PC-9 (cell line): ENCODE measurements around the gene DCD. TPM values are rescaled to one million over a fixed set of nuclear protein-coding genes. Genes with fewer than 3 reads are reported as not detected.

Experiments
- BruUV-seq: library from RNA; stranded (reverse); fragments of 400-500 nt; replicated peaks from 2 replicates; lab custom pipeline; 2021; lab: Mats Ljungman, UMichigan
- CTCF ChIA-PET: fragments of 300-600 bp; sonication (Branson Sonifier 250); formaldehyde crosslinking; loops from one replicate; lab custom pipeline; 2022; ENCODE audit warnings: antibody characterized with exemption; lab: Charles Lee
- POLR2A ChIA-PET: fragments of 300-600 bp; sonication (Branson Sonifier 250); formaldehyde crosslinking; loops from one replicate; lab custom pipeline; 2022; ENCODE audit warnings: antibody characterized with exemption; ENCODE audit not compliant: unreplicated experiment; lab: Charles Lee
- DNase-seq, 2 experiments: peaks; one replicate each; pipeline versions ENCODE4 v3.0.0 to v3.0.0-alpha.2; 2015 to 2022; ENCODE audit warnings: mixed read lengths in 1 of 2
- H2AFZ ChIP-seq: fragments of 200-600 bp; sonication (generic); 2 replicates; pipeline ENCODE4 v1.8.1; 2017; ENCODE audit warnings: antibody characterized with exemption
- H3F3A ChIP-seq: fragments of 200-600 bp; sonication (generic); 2 replicates; pipeline ENCODE4 v1.8.1; 2017; ENCODE audit warnings: antibody characterized with exemption, mild to moderate bottlenecking, low read depth; ENCODE audit not compliant: insufficient read depth
- H3K27ac ChIP-seq: fragments of 200-600 bp; sonication (generic); 2 replicates; pipeline ENCODE4 v1.6.1; 2016; ENCODE audit warnings: mixed run types
- H3K27me3 ChIP-seq: fragments of 200-600 bp; sonication (generic); 2 replicates; pipeline ENCODE4 v1.6.1; 2016; ENCODE audit warnings: low read depth, mixed run types; ENCODE audit not compliant: insufficient read depth
- H3K36me3 ChIP-seq: fragments of 200-600 bp; sonication (generic); 2 replicates; pipeline ENCODE4 v1.6.1; 2016; ENCODE audit warnings: low read depth, mixed run types
- H3K4me1 ChIP-seq: fragments of 200-600 bp; sonication (generic); replicated peaks from 2 replicates; pipeline ENCODE4 v1.6.1; 2016; ENCODE audit warnings: mixed run types; ENCODE audit not compliant: insufficient read depth
- H3K4me2 ChIP-seq: fragments of 200-600 bp; sonication (generic); 2 replicates; pipeline ENCODE4 v1.6.1; 2017; ENCODE audit warnings: mixed run types
- H3K4me3 ChIP-seq: fragments of 200-600 bp; sonication (generic); 2 replicates; pipeline ENCODE4 v1.6.1; 2016; ENCODE audit warnings: mixed run types
- H3K79me2 ChIP-seq: fragments of 200-600 bp; sonication (generic); 2 replicates; pipeline ENCODE4 v1.6.1; 2017; ENCODE audit warnings: low read depth, mixed run types
- H3K9me2 ChIP-seq: fragments of 200-600 bp; sonication (generic); 2 replicates; pipeline ENCODE4 v1.8.1; 2017; ENCODE audit warnings: mild to moderate bottlenecking; ENCODE audit not compliant: insufficient read depth
- H3K9me3 ChIP-seq: fragments of 200-600 bp; sonication (generic); 2 replicates; pipeline ENCODE4 v1.8.1; 2016; ENCODE audit warnings: low read depth; ENCODE audit not compliant: insufficient read depth
- H4K20me1 ChIP-seq: fragments of 200-600 bp; sonication (generic); 2 replicates; pipeline ENCODE4 v1.8.1; 2017; ENCODE audit not compliant: insufficient read depth
- EZH2 ChIP-seq: fragments of 200-600 bp; sonication (generic); IDR thresholded peaks from 2 replicates; pipeline ENCODE4 v1.8.0; 2017; ENCODE audit warnings: antibody characterized with exemption, low read depth
- intact Hi-C: fragments of 100-400 bp; cut with micrococcal nuclease; formaldehyde crosslinking; loops from one replicate; pipeline ENCODE4 v1.10.0; 2022; ENCODE audit not compliant: unreplicated experiment
- total RNA-seq: library from RNA; stranded (reverse); gene quantifications from 2 replicates; pipeline ENCODE4 v1.2.3, GENCODE V29; 2021
- TF ChIP-seq, protein P1 (sequence below): fragments of 200-600 bp; sonication (generic); conservative IDR thresholded peaks from 2 replicates; pipeline ENCODE4 v1.6.1; 2017; ENCODE audit warnings: mixed run types, antibody characterized with exemption, mild to moderate bottlenecking, moderate library complexity

Gene DCD
- total RNA-seq, 1 experiment from 2014 or later: not detected

DNA sequence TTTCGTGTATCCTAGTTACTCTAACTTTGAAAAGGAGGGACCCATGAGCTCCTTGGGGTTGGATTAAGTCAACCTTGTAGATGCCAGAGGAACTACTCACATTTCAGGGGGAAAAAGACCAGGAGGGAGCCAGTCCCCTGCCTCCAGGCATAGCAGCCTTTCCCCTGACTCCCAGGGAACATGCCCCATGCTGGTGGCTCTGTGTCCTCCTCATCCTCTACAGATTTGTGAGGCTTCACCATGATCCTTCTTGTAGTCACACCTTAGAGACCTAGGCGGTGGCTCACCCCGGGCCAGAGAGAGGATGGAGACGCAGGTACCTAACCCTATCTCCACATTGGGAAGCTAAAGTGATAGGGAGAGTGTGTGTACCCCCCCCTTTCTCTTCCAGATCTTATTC, 43.7 kb downstream of the DCD start:
- Histone ChIP-seq H2AFZ (no peak overlapping the region), H3K4me1 (no peaks in the 10 kb centered on the region), H3K4me3 (no peak overlapping the region), H3K27ac (no peak overlapping the region), H3K79me2 (no peaks in the 10 kb centered on the region), H4K20me1 (no peaks in the 10 kb centered on the region), H3K36me3 (no peaks in the 10 kb centered on the region), H3K9me3 (no peaks in the 10 kb centered on the region), H3K9me2 (no peaks in the 10 kb centered on the region), H3K27me3 (peaks cover 14% of the 10 kb centered on the region), H3K4me2 (no peak overlapping the region), H3F3A (no peaks in the 10 kb centered on the region)
- TF ChIP-seq EZH2: no peak
- TF ChIP-seq, protein P1, sequence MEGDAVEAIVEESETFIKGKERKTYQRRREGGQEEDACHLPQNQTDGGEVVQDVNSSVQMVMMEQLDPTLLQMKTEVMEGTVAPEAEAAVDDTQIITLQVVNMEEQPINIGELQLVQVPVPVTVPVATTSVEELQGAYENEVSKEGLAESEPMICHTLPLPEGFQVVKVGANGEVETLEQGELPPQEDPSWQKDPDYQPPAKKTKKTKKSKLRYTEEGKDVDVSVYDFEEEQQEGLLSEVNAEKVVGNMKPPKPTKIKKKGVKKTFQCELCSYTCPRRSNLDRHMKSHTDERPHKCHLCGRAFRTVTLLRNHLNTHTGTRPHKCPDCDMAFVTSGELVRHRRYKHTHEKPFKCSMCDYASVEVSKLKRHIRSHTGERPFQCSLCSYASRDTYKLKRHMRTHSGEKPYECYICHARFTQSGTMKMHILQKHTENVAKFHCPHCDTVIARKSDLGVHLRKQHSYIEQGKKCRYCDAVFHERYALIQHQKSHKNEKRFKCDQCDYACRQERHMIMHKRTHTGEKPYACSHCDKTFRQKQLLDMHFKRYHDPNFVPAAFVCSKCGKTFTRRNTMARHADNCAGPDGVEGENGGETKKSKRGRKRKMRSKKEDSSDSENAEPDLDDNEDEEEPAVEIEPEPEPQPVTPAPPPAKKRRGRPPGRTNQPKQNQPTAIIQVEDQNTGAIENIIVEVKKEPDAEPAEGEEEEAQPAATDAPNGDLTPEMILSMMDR: no peak
- no TSS peak for BruUV-seq
- CTCF ChIA-PET: interaction anchor here (0.8 kb wide), 1 partner anchor 75 kb away, joined by 3 read pairs; no protein-coding TSS in a partner anchor
- no peak for DNase-seq
- intact Hi-C loops: loop anchor here (10.0 kb wide), 1 partner anchor 350 kb away; no protein-coding TSS in a partner anchor
- POLR2A ChIA-PET: no interaction called here

DNA sequence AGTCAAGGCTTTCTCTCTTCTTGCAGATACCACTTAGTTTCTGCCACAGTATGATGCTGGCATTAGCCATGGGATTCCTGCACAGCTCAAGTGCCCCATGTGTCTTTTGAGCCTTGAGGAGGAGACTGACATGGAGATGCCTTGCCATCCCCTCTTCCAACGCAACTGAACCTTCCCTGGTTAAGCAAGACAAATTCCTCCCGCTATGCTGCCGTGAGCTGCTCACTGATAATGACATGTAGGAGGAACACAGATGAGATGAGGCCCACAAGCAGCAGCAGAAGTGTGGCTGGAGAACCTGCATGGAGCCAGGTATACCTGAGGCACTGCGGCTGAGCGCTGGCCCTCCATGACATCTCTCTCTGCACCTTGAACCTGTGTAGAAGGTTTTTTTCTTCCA, 44.3 kb downstream of the DCD start:
- H3K27ac ChIP-seq: no peak overlapping the region
- H3K9me3 ChIP-seq: no peaks in the 10 kb centered on the region
- no peak for DNase-seq
- no peak overlapping the region for H3K4me3 ChIP-seq
- intact Hi-C loops: loop anchor here (10.0 kb wide), 1 partner anchor 351 kb away; no protein-coding TSS in a partner anchor
- H2AFZ ChIP-seq: no peak overlapping the region
- ChIA-PET CTCF (no interaction called here), POLR2A (no interaction called here)
- no peaks in the 10 kb centered on the region for H3K9me2 ChIP-seq
- no peaks in the 10 kb centered on the region for H3K79me2 ChIP-seq
- H4K20me1 ChIP-seq: no peaks in the 10 kb centered on the region
- H3F3A ChIP-seq: no peaks in the 10 kb centered on the region
- BruUV-seq: no TSS peak
- peaks cover 17% of the 10 kb centered on the region for H3K27me3 ChIP-seq
- no peaks in the 10 kb centered on the region for H3K4me1 ChIP-seq
- no peaks in the 10 kb centered on the region for H3K36me3 ChIP-seq
- H3K4me2 ChIP-seq: no peak overlapping the region
- TF ChIP-seq, protein P1: no peak
- TF ChIP-seq EZH2: no peak

DNA sequence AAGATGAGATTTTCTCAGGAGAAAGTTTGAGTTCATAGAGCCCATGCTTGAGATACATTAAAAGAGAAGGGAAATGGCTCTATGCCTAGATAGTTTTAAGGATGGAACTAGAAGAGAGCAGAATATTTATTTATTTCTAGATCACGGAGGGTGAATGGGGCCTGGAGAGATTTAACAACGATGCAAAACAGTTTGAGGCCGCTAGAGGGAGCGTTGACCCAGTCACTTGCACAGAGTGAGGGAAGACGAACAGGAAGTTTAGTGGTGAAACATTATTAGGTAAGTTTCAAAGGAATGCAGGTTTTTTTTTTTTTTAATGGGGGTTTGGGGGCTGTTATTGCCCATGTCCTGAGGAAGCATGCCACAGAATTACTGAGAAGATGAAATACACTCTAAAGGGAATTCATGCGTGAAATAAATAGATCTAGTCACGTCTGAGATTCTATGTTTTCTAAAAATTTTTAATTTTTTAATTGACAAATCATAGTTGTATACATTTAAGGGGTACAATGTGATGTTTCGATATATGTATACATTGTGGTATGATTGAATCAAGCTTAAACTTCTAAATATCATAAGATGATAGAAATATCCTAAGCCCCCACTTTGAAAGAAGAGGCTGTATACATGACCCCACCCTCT, 44.9 kb downstream of the DCD start:
- intact Hi-C loops: loop anchor here (10.0 kb wide), 1 partner anchor 352 kb away; no protein-coding TSS in a partner anchor
- Histone ChIP-seq H3K27ac (no peak overlapping the region), H3F3A (no peaks in the 10 kb centered on the region), H3K9me3 (no peaks in the 10 kb centered on the region), H3K4me1 (no peaks in the 10 kb centered on the region), H3K79me2 (no peaks in the 10 kb centered on the region), H3K4me3 (no peak overlapping the region), H3K36me3 (no peaks in the 10 kb centered on the region), H3K4me2 (no peak overlapping the region), H4K20me1 (no peaks in the 10 kb centered on the region), H2AFZ (no peak overlapping the region), H3K9me2 (no peaks in the 10 kb centered on the region), H3K27me3 (peaks cover 21% of the 10 kb centered on the region; the same call in 1 of the 2 replicates)
- CTCF ChIA-PET: no interaction called here
- BruUV-seq: no TSS peak
- peak; percentile 44 for DNase-seq
- TF ChIP-seq, protein P1: peak; percentile 78
- no peak for TF ChIP-seq EZH2
- POLR2A ChIA-PET: no interaction called here
